ENCODE measurements around the gene CARMIL1. TPM values are rescaled to one million over a fixed set of nuclear protein-coding genes. Genes with fewer than 3 reads are reported as not detected.

The CARMIL1 gene
- total RNA-seq, 1 donor from 2014 or later: 3.4 TPM

GRCh38 chr6:25279748-25280343 is 672 bp downstream of the CARMIL1 start:
- H3K27me3 Mint-ChIP-seq: no peaks in the 10 kb centered on the region
- CTCF ChIA-PET: interaction anchor here (0.8 to 4.9 kb wide), 17 partner anchors 7 to 277 kb away, joined by 3 to 121 read pairs (median 4); no protein-coding TSS in a partner anchor
- no peaks in the 10 kb centered on the region for H3K9me3 Mint-ChIP-seq
- ATAC-seq (ENCODE audit: low read depth) (peak; percentile 8), DNase-seq (peak; percentile 21)
- H3K27ac Mint-ChIP-seq: peak overlapping the region; percentile 41
- no peaks in the 10 kb centered on the region for H3K36me3 Mint-ChIP-seq (ENCODE audit: low read depth)
- POLR2A ChIA-PET: interaction anchor here (0.5 to 3.3 kb wide), 12 partner anchors 14 to 759 kb away, joined by 3 to 15 read pairs (median 5); no protein-coding TSS in a partner anchor
- no peak for TF ChIP-seq CTCF (IDR thresholded peaks at IDR 0.05)
- H3K4me3 Mint-ChIP-seq: peak overlapping the region; percentile 87
- intact Hi-C loops (cut with micrococcal nuclease): loop anchor here (1.0 to 5.0 kb wide), 4 partner anchors 21 to 682 kb away; partner anchors contain the start of gene TRIM38
- H3K4me1 Mint-ChIP-seq: peaks cover 34% of the 10 kb centered on the region

DNA sequence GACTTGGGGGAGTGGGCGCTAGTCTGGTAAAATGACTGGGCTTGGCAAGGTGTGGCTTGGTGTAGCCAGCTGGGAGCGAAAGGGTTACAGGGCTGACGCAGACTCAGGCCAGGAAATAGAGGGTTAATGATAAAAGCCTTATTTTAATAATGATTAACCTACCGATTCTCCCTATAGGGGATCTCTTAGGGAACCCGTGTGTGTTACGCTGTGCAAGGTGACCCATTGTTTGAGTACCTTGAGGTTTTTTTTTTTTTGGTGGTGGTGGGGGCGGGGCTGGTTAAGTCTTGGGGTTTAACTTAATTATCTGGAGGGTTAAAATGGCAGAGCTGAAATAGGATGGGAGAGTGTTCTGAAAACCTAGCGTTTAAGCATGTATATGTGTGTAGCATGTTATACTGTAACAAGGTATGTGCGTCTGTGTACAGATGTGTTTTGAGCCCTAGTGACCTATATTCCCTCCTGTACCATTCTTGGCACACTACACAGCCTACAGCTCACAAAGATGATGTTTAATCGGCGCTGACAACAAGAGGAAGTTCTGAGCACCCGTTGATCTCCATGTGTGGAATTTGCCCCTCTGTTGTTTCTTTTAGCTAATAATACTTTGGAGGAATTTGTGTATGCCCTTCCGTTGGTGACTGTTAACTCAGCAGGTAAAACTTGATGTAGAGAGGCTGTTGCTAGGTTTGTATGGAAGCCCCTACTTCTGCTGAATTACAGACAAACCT is 1.3 kb downstream of the CARMIL1 start:
- peaks cover 6% of the 10 kb centered on the region for H3K36me3 Mint-ChIP-seq (ENCODE audit: low read depth)
- no peak for TF ChIP-seq CTCF (IDR thresholded peaks at IDR 0.05)
- POLR2A ChIA-PET: interaction anchor here (0.6 to 2.0 kb wide), 5 partner anchors 13 to 124 kb away, joined by 3 to 9 read pairs (median 6); no protein-coding TSS in a partner anchor
- H3K4me1 Mint-ChIP-seq: peaks cover 34% of the 10 kb centered on the region
- H3K27ac Mint-ChIP-seq: no peak overlapping the region
- peak overlapping the region; percentile 87 for H3K4me3 Mint-ChIP-seq
- intact Hi-C loops (cut with micrococcal nuclease): no loop called here
- ATAC-seq (ENCODE audit: low read depth) (peak; percentile 8), DNase-seq (no peak)
- CTCF ChIA-PET: interaction anchor here (0.7 to 4.9 kb wide), 5 partner anchors 15 to 276 kb away, joined by 3 to 37 read pairs (median 9); no protein-coding TSS in a partner anchor
- no peaks in the 10 kb centered on the region for H3K27me3 Mint-ChIP-seq
- H3K9me3 Mint-ChIP-seq: no peaks in the 10 kb centered on the region

- Mint-ChIP-seq H3K27ac (no peak overlapping the region), H3K27me3 (no peaks in the 10 kb centered on the region), H3K4me1 (no peaks in the 10 kb centered on the region), H3K4me3 (no peak overlapping the region), H3K9me3 (no peaks in the 10 kb centered on the region), H3K36me3 (ENCODE audit: low read depth) (peaks cover 7% of the 10 kb centered on the region)
- POLR2A ChIA-PET: no interaction called here
- no peak for ATAC-seq (ENCODE audit: low read depth)
- CTCF ChIA-PET: interaction anchor here (1.0 kb wide), 1 partner anchor 8 kb away, joined by 4 read pairs; the partner anchor contains the start of gene CARMIL1
- intact Hi-C loops (cut with micrococcal nuclease): no loop called here
- no peak for TF ChIP-seq CTCF (IDR thresholded peaks at IDR 0.05)
- DNase-seq: no peak
Measured at GRCh38 chr6:25286891-25287290, 7.7 kb downstream of the CARMIL1 start.

DNA sequence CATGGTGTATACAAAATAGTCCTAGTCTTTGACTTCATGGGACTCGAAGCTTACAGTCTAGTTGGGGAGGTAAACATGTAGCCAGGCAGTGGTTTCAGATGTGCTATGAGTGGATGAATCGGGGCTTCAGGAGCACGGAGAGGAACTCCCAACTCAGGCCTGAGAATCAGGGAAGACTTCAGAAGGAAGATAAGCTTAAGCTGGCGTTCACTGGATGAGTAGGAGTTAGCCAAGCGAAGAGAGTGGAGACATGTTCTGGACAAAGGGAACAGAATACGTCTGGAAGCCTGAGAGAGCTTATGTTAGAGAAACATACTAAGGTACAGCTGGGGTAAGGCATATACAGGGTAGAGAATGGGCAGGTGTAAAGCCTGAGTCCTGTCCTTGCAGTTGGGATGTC is 8.8 kb downstream of the CARMIL1 start:
- H3K27me3 Mint-ChIP-seq: no peaks in the 10 kb centered on the region
- CTCF ChIA-PET: no interaction called here
- H3K4me3 Mint-ChIP-seq: no peak overlapping the region
- DNase-seq: no peak
- intact Hi-C loops (cut with micrococcal nuclease): no loop called here
- no peak for ATAC-seq (ENCODE audit: low read depth)
- POLR2A ChIA-PET: no interaction called here
- H3K36me3 Mint-ChIP-seq (ENCODE audit: low read depth): peaks cover 7% of the 10 kb centered on the region
- H3K9me3 Mint-ChIP-seq: no peaks in the 10 kb centered on the region
- no peak overlapping the region for H3K27ac Mint-ChIP-seq
- H3K4me1 Mint-ChIP-seq: peaks cover 3% of the 10 kb centered on the region
- no peak for TF ChIP-seq CTCF (IDR thresholded peaks at IDR 0.05)

GRCh38 chr6:25288518-25288917 is 9.3 kb downstream of the CARMIL1 start:
- Mint-ChIP-seq H3K27ac (no peak overlapping the region), H3K9me3 (no peaks in the 10 kb centered on the region), H3K4me1 (peaks cover 3% of the 10 kb centered on the region), H3K27me3 (no peaks in the 10 kb centered on the region), H3K36me3 (ENCODE audit: low read depth) (peaks cover 7% of the 10 kb centered on the region), H3K4me3 (no peak overlapping the region)
- ChIA-PET CTCF (no interaction called here), POLR2A (no interaction called here)
- no peak for TF ChIP-seq CTCF (IDR thresholded peaks at IDR 0.05)
- DNase-seq: no peak
- no peak for ATAC-seq (ENCODE audit: low read depth)
- intact Hi-C loops (cut with micrococcal nuclease): no loop called here
